ENCODE data around the gene RANBP3. TPM values are rescaled to one million over a fixed set of nuclear protein-coding genes. Genes with fewer than 3 reads are reported as not detected.

Gene RANBP3
- total RNA-seq, 1 experiment from 2014 or later, result 44.1 TPM

DNA sequence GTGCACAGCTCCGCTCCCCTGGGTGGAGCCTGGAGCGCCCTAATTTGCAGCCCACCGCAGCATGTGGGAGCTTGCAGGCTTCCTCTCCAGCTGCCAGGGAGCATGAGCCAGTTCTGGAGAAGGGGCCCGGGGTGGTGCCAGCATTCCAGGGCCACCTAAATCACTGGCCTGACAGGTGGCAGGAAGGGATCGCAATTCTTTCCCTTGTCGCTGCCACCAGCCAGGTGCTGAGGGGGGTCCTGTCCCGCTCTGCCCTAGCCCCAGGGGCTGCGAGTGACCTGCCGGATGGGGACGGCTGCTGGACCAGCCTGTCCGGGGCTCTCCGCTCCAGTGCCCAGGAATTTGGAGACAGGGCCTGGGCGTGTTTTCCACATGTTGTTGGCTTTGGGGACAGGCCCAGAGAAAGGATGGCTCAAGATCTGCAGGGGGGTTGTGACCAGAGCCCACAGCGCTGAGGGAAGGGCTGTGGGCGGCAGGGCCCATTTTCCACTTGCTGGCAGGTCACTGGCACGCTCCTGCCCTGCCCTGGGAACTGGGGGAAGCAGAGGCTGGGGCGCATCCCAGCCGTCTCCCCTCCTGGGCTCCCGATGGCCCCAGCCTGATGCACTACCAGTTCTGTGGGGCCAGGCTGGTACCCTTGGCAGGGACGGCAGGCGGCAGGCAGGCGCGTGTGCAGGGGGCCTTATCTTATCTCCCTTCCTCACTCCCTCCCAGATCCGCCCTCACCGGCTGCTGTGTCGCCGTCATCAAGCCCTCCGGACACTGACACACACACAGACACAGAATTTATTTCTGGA is 83.8 kb downstream of the RANBP3 start:
- Histone ChIP-seq H3F3A (ENCODE audit: insufficient read depth, low read depth) (no peaks in the 10 kb centered on the region; the same call in 1 of the 2 replicates), H3K27ac (no peak overlapping the region), H3K27me3 (ENCODE audit: insufficient read depth, low read depth) (no peaks in the 10 kb centered on the region), H3K9me2 (ENCODE audit: insufficient read depth) (no peaks in the 10 kb centered on the region), H3K4me2 (no peak overlapping the region), H3K4me1 (replicated peaks; ENCODE audit: insufficient read depth) (no peaks in the 10 kb centered on the region), H3K4me3 (no peak overlapping the region), H4K20me1 (ENCODE audit: insufficient read depth) (peaks cover 9% of the 10 kb centered on the region; the same call in 1 of the 2 replicates), H3K9me3 (ENCODE audit: insufficient read depth, low read depth) (no peaks in the 10 kb centered on the region), H3K36me3 (ENCODE audit: low read depth) (no peaks in the 10 kb centered on the region), H3K79me2 (ENCODE audit: low read depth) (no peaks in the 10 kb centered on the region), H2AFZ (no peak overlapping the region)
- intact Hi-C loops (cut with micrococcal nuclease; ENCODE audit: unreplicated experiment), result no loop called here
- CTCF ChIA-PET, result no interaction called here
- POLR2A ChIA-PET (ENCODE audit: unreplicated experiment), result no interaction called here
- no TSS peak for BruUV-seq (replicated peaks)
- no peak for DNase-seq
- no peak for TF ChIP-seq EZH2 (IDR thresholded peaks at IDR 0.05; ENCODE audit: low read depth)
- TF ChIP-seq, protein P1, sequence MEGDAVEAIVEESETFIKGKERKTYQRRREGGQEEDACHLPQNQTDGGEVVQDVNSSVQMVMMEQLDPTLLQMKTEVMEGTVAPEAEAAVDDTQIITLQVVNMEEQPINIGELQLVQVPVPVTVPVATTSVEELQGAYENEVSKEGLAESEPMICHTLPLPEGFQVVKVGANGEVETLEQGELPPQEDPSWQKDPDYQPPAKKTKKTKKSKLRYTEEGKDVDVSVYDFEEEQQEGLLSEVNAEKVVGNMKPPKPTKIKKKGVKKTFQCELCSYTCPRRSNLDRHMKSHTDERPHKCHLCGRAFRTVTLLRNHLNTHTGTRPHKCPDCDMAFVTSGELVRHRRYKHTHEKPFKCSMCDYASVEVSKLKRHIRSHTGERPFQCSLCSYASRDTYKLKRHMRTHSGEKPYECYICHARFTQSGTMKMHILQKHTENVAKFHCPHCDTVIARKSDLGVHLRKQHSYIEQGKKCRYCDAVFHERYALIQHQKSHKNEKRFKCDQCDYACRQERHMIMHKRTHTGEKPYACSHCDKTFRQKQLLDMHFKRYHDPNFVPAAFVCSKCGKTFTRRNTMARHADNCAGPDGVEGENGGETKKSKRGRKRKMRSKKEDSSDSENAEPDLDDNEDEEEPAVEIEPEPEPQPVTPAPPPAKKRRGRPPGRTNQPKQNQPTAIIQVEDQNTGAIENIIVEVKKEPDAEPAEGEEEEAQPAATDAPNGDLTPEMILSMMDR (conservative IDR thresholded peaks at IDR 0.05), result no peak

- no peak overlapping the region for H3K4me2 ChIP-seq
- H3F3A ChIP-seq (ENCODE audit: insufficient read depth, low read depth), result no peaks in the 10 kb centered on the region; the same call in 1 of the 2 replicates
- no peaks in the 10 kb centered on the region for H3K4me1 ChIP-seq (replicated peaks; ENCODE audit: insufficient read depth)
- intact Hi-C loops (cut with micrococcal nuclease; ENCODE audit: unreplicated experiment), result no loop called here
- no peak overlapping the region for H2AFZ ChIP-seq
- BruUV-seq (replicated peaks), result no TSS peak
- DNase-seq, result no peak
- H3K9me3 ChIP-seq (ENCODE audit: insufficient read depth, low read depth), result no peaks in the 10 kb centered on the region
- H3K9me2 ChIP-seq (ENCODE audit: insufficient read depth), result no peaks in the 10 kb centered on the region
- POLR2A ChIA-PET (ENCODE audit: unreplicated experiment), result no interaction called here
- H3K4me3 ChIP-seq, result no peak overlapping the region
- H3K79me2 ChIP-seq (ENCODE audit: low read depth), result no peaks in the 10 kb centered on the region
- H3K27ac ChIP-seq, result no peak overlapping the region
- no peak for TF ChIP-seq EZH2 (IDR thresholded peaks at IDR 0.05; ENCODE audit: low read depth)
- TF ChIP-seq, protein P1 (conservative IDR thresholded peaks at IDR 0.05), result no peak
- no peaks in the 10 kb centered on the region for H3K36me3 ChIP-seq (ENCODE audit: low read depth)
- peaks cover 9% of the 10 kb centered on the region; the same call in 1 of the 2 replicates for H4K20me1 ChIP-seq (ENCODE audit: insufficient read depth)
- no peaks in the 10 kb centered on the region for H3K27me3 ChIP-seq (ENCODE audit: insufficient read depth, low read depth)
- CTCF ChIA-PET, result no interaction called here
These were observed 84.5 kb downstream of the RANBP3 start for GRCh38 chr19:5893296-5893903.

DNA sequence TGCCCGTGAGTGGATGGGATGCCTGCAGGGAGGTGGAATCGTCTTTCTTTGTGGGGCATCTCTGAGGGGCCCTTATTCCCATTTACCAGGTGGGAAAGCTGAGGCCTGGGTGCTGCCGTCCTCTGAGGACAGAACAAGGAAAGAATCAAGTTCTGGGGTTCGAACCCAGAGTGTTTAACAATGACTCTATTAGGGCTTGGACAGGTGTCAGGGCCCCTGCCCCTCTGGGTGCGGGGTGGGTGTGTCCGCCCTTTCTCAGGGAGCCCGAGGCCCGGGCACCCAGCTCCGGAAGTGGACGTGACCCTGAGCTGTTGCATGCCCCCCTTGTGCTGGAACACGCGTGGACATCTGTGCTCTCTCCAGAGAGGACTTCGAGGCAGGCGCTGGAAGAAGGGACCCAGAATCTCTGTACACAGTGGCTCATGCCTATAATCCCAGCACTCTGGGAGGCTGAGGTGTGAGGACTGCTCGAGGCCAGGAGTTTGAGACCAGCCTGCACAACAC is 85.1 kb downstream of the RANBP3 start:
- Histone ChIP-seq H3K27me3 (ENCODE audit: insufficient read depth, low read depth) (no peaks in the 10 kb centered on the region), H3K9me2 (ENCODE audit: insufficient read depth) (no peaks in the 10 kb centered on the region), H3K4me2 (no peak overlapping the region), H4K20me1 (ENCODE audit: insufficient read depth) (peaks cover 7% of the 10 kb centered on the region; the same call in 1 of the 2 replicates), H3K9me3 (ENCODE audit: insufficient read depth, low read depth) (no peaks in the 10 kb centered on the region), H3K4me3 (no peak overlapping the region), H3K36me3 (ENCODE audit: low read depth) (no peaks in the 10 kb centered on the region), H3K79me2 (ENCODE audit: low read depth) (no peaks in the 10 kb centered on the region), H3K4me1 (replicated peaks; ENCODE audit: insufficient read depth) (no peaks in the 10 kb centered on the region), H3F3A (ENCODE audit: insufficient read depth, low read depth) (no peaks in the 10 kb centered on the region; the same call in 1 of the 2 replicates), H3K27ac (no peak overlapping the region), H2AFZ (no peak overlapping the region)
- DNase-seq, result no peak
- TF ChIP-seq, protein P1 (conservative IDR thresholded peaks at IDR 0.05), result no peak
- no peak for TF ChIP-seq EZH2 (IDR thresholded peaks at IDR 0.05; ENCODE audit: low read depth)
- TSS peak; percentile 6 for BruUV-seq (replicated peaks)
- intact Hi-C loops (cut with micrococcal nuclease; ENCODE audit: unreplicated experiment), result loop anchor here (1.0 kb wide), 1 partner anchor 89 kb away; no protein-coding TSS in a partner anchor
- CTCF ChIA-PET, result no interaction called here
- POLR2A ChIA-PET (ENCODE audit: unreplicated experiment), result no interaction called here

Data from PC-9 (cell line).